Neural progenitor cell (in vitro differentiated cells): ENCODE measurements around the gene CYTH1. TPM values are rescaled to one million over a fixed set of nuclear protein-coding genes. Genes with fewer than 3 reads are reported as not detected.
A peak's percentile ranks its signal among the peaks of the same experiment; 100 is the strongest.

Experiments used
- DNase-seq: peaks from one replicate; pipeline ENCODE4 v3.0.0-alpha.2; 2016; ENCODE audit warnings: low spot score
- H2AFZ ChIP-seq: fragments of 200-600 bp; sonication (generic); replicated peaks from 2 replicates; pipeline ENCODE4 v1.6.1; 2016; ENCODE audit warnings: antibody characterized with exemption
- H3F3A ChIP-seq: fragments of 200-600 bp; sonication (generic); 2 replicates; pipeline ENCODE4 v1.6.1; 2016; ENCODE audit warnings: antibody characterized with exemption, low read depth
- H3K27ac ChIP-seq: fragments of 200-600 bp; sonication (generic); 2 replicates; pipeline ENCODE4 v1.5.1; 2016; ENCODE audit warnings: mild to moderate bottlenecking
- H3K27me3 ChIP-seq: fragments of 200-600 bp; sonication (generic); 2 replicates; pipeline ENCODE4 v1.6.1; 2016; ENCODE audit warnings: mild to moderate bottlenecking, moderate library complexity
- H3K36me3 ChIP-seq: fragments of 200-600 bp; sonication (generic); 2 replicates; pipeline ENCODE4 v1.5.1; 2016
- H3K4me1 ChIP-seq: fragments of 200-600 bp; sonication (generic); 2 replicates; pipeline ENCODE4 v1.6.1; 2016; ENCODE audit warnings: mixed run types
- H3K4me2 ChIP-seq: fragments of 200-600 bp; sonication (generic); 2 replicates; pipeline ENCODE4 v1.6.1; 2016
- H3K4me3 ChIP-seq: fragments of 200-600 bp; sonication (generic); 2 replicates; pipeline ENCODE4 v1.5.1; 2016
- H3K79me2 ChIP-seq: fragments of 200-600 bp; sonication (generic); 2 replicates; pipeline ENCODE4 v1.6.1; 2016; ENCODE audit warnings: low read depth
- H3K9ac ChIP-seq: fragments of 200-600 bp; sonication (generic); 2 replicates; pipeline ENCODE4 v1.6.1; 2016
- H3K9me3 ChIP-seq: fragments of 200-600 bp; sonication (generic); 2 replicates; pipeline ENCODE4 v1.5.1; 2016; ENCODE audit warnings: low read depth
- H4K20me1 ChIP-seq: fragments of 200-600 bp; sonication (generic); 2 replicates; pipeline ENCODE4 v1.6.1; 2016; ENCODE audit warnings: low read depth
- H3K27ac Mint-ChIP-seq: 3 replicates; pipeline ENCODE4 v1.8.0; 2021; ENCODE audit warnings: mixed read lengths
- H3K27me3 Mint-ChIP-seq: 2 replicates; pipeline ENCODE4 v1.8.0; 2022; ENCODE audit warnings: low read depth, mild to moderate bottlenecking, inconsistent platforms, moderate library complexity, mixed read lengths; ENCODE audit not compliant: insufficient read depth
- H3K36me3 Mint-ChIP-seq: 3 replicates; pipeline ENCODE4 v1.8.0; 2021; ENCODE audit warnings: mixed read lengths
- H3K4me1 Mint-ChIP-seq: 3 replicates; pipeline ENCODE4 v1.8.0; 2021; ENCODE audit warnings: mixed read lengths
- H3K4me3 Mint-ChIP-seq: 3 replicates; pipeline ENCODE4 v1.8.0; 2021; ENCODE audit warnings: mild to moderate bottlenecking, moderate library complexity, mixed read lengths
- H3K9me3 Mint-ChIP-seq: 3 replicates; pipeline ENCODE4 v1.8.0; 2020; ENCODE audit warnings: mixed read lengths
- EZH2 ChIP-seq: fragments of 200-600 bp; sonication (generic); IDR thresholded peaks from 2 replicates; pipeline ENCODE4 v1.6.1; 2017; ENCODE audit warnings: antibody characterized with exemption, mild to moderate bottlenecking, moderate library complexity
- EZH2phosphoT487 ChIP-seq: fragments of 200-600 bp; sonication (generic); IDR thresholded peaks from 2 replicates; pipeline ENCODE4 v1.6.1; 2017; ENCODE audit warnings: antibody characterized with exemption
- total RNA-seq: library from RNA; depleted of rRNA; stranded (reverse); fragments of >200 nt; gene quantifications from 2 replicates; pipeline ENCODE4 v1.2.3, GENCODE V29; 2015; ENCODE audit warnings: low replicate concordance
- TF ChIP-seq, protein P1 (sequence below): fragments of 200-600 bp; sonication (generic); IDR thresholded peaks from 2 replicates; pipeline ENCODE4 v1.5.1; 2017; ENCODE audit warnings: antibody characterized with exemption, mild to moderate bottlenecking

Gene CYTH1
- total RNA-seq, 1 donor from 2014 or later, result 14.8 TPM

DNA sequence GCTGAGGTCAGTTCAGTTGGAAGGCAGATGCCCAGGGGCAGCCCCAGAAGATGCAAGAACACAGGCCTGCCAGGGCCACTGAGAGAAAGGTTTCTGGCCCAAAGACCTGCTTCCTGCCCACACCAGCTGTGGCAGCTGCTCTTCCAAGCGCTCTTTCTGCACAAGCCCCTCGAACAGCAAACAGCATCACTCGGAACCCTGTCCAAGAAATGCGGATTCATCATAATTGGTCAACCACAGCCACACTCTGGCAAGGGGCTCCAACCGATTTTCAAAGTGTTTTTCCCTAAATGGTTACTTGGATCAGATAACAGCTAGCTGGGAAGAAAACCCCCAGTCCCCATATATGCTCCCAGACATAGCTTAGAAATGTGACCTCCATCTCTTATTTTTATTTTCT, 133.8 kb downstream of the CYTH1 start:
- Mint-ChIP-seq H3K9me3 (no peaks in the 10 kb centered on the region), H3K36me3 (no peaks in the 10 kb centered on the region), H3K4me1 (peaks cover 3% of the 10 kb centered on the region), H3K27me3 (peaks cover 2% of the 10 kb centered on the region), H3K4me3 (no peak overlapping the region), H3K27ac (no peak overlapping the region)
- no peaks in the 10 kb centered on the region for H4K20me1 ChIP-seq
- H3K79me2 ChIP-seq, result no peaks in the 10 kb centered on the region
- no peak overlapping the region for H3K9ac ChIP-seq
- no peaks in the 10 kb centered on the region for H3K36me3 ChIP-seq
- DNase-seq, result no peak
- TF ChIP-seq, protein P1, sequence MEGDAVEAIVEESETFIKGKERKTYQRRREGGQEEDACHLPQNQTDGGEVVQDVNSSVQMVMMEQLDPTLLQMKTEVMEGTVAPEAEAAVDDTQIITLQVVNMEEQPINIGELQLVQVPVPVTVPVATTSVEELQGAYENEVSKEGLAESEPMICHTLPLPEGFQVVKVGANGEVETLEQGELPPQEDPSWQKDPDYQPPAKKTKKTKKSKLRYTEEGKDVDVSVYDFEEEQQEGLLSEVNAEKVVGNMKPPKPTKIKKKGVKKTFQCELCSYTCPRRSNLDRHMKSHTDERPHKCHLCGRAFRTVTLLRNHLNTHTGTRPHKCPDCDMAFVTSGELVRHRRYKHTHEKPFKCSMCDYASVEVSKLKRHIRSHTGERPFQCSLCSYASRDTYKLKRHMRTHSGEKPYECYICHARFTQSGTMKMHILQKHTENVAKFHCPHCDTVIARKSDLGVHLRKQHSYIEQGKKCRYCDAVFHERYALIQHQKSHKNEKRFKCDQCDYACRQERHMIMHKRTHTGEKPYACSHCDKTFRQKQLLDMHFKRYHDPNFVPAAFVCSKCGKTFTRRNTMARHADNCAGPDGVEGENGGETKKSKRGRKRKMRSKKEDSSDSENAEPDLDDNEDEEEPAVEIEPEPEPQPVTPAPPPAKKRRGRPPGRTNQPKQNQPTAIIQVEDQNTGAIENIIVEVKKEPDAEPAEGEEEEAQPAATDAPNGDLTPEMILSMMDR, result no peak
- TF ChIP-seq EZH2phosphoT487, result no peak
- no peak for TF ChIP-seq EZH2
- H3K27ac ChIP-seq, result no peak overlapping the region
- no peaks in the 10 kb centered on the region for H3F3A ChIP-seq
- H3K27me3 ChIP-seq, result no peaks in the 10 kb centered on the region
- H2AFZ ChIP-seq, result no peak overlapping the region
- H3K4me1 ChIP-seq, result no peaks in the 10 kb centered on the region
- H3K9me3 ChIP-seq, result no peaks in the 10 kb centered on the region
- H3K4me3 ChIP-seq, result no peak overlapping the region
- H3K4me2 ChIP-seq, result no peak overlapping the region

DNA sequence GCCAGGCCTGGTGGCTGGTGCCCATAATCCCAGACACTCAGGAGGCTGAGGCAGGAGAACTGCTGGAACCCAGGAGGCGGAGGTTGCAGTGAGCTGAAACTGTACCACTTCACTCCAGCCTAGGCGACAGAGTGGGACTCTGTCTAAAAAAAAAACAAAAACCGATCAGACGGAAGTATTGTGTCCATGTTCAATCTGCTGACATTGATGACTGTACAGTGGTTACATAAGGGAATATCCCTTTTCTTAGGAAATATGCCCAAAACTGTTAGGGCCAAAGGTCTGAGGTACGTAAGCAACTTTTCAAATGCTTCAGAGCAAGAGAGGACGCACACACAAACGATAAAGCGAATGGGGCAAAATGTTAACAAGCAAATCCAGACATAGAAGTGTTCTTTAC, 135.0 kb downstream of the CYTH1 start:
- Histone ChIP-seq H2AFZ (peak overlapping the region; percentile 69), H3K27ac (no peak overlapping the region), H3K4me1 (no peaks in the 10 kb centered on the region), H3K4me2 (no peak overlapping the region), H3K9me3 (no peaks in the 10 kb centered on the region), H3F3A (no peaks in the 10 kb centered on the region), H3K79me2 (no peaks in the 10 kb centered on the region), H3K36me3 (no peaks in the 10 kb centered on the region), H3K9ac (no peak overlapping the region), H3K27me3 (no peaks in the 10 kb centered on the region), H4K20me1 (no peaks in the 10 kb centered on the region), H3K4me3 (no peak overlapping the region)
- Mint-ChIP-seq H3K4me3 (no peak overlapping the region), H3K27ac (no peak overlapping the region), H3K36me3 (no peaks in the 10 kb centered on the region), H3K27me3 (peaks cover 2% of the 10 kb centered on the region), H3K9me3 (peaks cover 2% of the 10 kb centered on the region), H3K4me1 (peaks cover 3% of the 10 kb centered on the region)
- no peak for TF ChIP-seq EZH2
- no peak for TF ChIP-seq EZH2phosphoT487
- TF ChIP-seq, protein P1, result no peak
- DNase-seq, result no peak

DNA sequence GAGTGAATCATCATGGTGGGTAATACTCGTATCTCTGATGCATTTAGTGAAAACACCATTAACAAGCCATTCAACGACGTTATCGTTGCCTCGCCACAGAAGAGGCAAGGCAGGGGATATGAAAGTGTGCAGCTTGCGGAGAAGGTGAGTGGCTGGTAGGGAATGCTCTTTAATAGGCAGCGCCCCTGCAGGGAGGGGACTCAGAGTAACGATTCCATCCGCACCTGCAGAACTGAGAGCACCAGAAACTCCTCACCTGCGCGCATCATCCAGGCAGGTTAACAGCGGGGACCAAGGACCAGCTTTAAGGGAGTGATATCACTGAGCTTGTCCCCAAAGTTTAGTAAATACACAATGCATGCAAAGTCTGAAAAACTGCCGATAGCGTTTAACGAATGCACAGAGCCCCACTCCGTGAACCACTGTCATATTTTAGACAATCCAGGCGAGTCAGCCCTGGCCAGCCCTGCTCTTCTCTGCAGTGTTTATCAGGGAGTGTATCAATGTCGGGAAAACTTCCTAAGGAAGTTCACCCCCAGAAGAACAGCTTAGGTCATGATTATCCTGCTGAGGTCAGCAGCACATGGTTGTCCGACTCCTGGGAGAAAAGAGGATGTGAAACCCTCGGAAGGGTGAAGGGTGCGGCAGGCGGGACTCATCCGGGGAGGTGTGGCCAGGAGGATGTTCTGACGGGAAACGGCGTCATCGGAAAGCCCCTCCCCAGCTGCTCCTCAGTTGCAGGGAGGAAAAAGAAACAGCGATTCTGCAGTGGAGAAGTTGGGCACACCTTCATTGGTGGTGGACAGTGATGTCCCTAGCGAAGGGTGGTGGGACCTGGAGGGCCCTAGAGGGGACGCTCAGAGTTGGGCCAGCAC, 136.4 kb downstream of the CYTH1 start:
- Histone ChIP-seq H3K9me3 (no peaks in the 10 kb centered on the region), H3K27me3 (no peaks in the 10 kb centered on the region), H3K79me2 (no peaks in the 10 kb centered on the region), H3K9ac (no peak overlapping the region), H3K4me1 (no peaks in the 10 kb centered on the region), H3K36me3 (no peaks in the 10 kb centered on the region), H2AFZ (no peak overlapping the region), H3K4me2 (no peak overlapping the region), H3K4me3 (no peak overlapping the region), H3K27ac (no peak overlapping the region), H4K20me1 (no peaks in the 10 kb centered on the region), H3F3A (no peaks in the 10 kb centered on the region)
- TF ChIP-seq, protein P1, result no peak
- Mint-ChIP-seq H3K36me3 (no peaks in the 10 kb centered on the region), H3K4me3 (no peak overlapping the region), H3K4me1 (peaks cover 3% of the 10 kb centered on the region), H3K27me3 (peaks cover 2% of the 10 kb centered on the region), H3K27ac (no peak overlapping the region), H3K9me3 (peaks cover 2% of the 10 kb centered on the region)
- DNase-seq, result no peak
